ENCODE results near the gene SEPTIN8. TPM values are rescaled to one million over a fixed set of nuclear protein-coding genes. Genes with fewer than 3 reads are reported as not detected.
A peak's percentile ranks its signal among the peaks of the same experiment; 100 is the strongest.

SEPTIN8 gene
- total RNA-seq, 1 donor from 2014 or later: 27.2 TPM

DNA sequence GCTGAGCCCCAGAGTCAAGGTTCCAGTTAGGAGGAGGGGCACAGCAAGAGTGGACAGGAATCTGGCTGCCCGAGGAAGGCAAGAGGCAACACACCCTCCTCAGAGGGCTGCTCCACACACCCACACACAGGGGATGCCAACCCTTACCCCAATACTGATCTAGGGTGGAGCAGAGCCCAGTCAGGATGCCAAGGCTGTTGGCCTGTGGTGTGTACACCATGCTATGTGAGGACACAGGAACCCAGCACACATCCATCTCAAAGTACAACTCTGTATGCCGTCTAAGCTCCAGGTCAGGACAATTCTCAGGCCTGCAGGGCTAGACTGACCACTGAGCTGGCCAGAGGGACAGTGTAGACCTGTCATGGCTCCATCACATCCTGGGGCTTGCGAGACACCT is 2.6 kb downstream of the SEPTIN8 start:
- no peak for DNase-seq
- Histone ChIP-seq H3K9me3 (replicated peaks) (no peaks in the 10 kb centered on the region), H3K4me3 (no peak overlapping the region), H3K4me1 (peaks cover 82% of the 10 kb centered on the region), H3K27me3 (ENCODE audit: low read depth) (no peaks in the 10 kb centered on the region), H3K27ac (replicated peaks) (peak overlapping the region; percentile 90), H3K36me3 (no peaks in the 10 kb centered on the region)
- intact Hi-C loops (cut with micrococcal nuclease): no loop called here
- TF ChIP-seq, protein P1, sequence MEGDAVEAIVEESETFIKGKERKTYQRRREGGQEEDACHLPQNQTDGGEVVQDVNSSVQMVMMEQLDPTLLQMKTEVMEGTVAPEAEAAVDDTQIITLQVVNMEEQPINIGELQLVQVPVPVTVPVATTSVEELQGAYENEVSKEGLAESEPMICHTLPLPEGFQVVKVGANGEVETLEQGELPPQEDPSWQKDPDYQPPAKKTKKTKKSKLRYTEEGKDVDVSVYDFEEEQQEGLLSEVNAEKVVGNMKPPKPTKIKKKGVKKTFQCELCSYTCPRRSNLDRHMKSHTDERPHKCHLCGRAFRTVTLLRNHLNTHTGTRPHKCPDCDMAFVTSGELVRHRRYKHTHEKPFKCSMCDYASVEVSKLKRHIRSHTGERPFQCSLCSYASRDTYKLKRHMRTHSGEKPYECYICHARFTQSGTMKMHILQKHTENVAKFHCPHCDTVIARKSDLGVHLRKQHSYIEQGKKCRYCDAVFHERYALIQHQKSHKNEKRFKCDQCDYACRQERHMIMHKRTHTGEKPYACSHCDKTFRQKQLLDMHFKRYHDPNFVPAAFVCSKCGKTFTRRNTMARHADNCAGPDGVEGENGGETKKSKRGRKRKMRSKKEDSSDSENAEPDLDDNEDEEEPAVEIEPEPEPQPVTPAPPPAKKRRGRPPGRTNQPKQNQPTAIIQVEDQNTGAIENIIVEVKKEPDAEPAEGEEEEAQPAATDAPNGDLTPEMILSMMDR (IDR thresholded peaks at IDR 0.05; ENCODE audit: borderline replicate concordance): no peak

DNA sequence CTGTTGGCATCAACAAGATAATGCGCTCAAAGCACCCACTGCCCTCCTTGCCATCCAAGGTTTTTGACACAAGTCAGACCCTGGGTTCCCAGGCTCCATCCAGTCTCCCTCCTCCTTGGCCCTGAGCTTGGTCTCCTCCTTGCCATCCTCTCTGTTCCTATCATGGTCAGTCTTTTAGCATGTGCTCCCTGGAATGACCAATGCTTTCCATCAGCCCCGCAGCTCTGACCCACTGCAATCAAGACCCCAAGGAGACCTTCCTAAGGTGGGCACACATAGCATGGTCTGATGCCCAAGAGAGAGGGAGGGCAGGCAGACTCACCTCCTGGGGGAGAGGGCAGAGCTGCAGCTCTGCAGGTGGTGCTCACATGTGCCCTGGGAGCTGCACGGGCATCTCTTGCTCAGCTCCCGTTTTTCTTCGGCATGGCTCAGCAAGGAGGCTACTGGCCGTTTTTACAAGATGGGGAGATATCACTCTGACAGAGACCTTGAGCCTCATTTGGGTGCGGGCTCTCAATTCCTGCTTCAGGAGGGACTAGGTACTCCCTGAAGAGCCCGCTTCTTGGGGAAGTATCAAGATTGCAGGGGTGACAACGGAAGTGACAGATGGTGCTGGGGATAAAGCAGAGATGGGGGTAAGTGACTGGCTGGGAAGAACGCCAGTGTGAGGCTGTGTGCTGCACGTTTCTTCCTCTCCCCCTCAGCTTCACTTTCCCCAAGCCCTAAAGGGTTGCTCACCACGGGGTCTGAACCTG is 3.3 kb downstream of the SEPTIN8 start:
- H3K36me3 ChIP-seq: no peaks in the 10 kb centered on the region
- H3K4me3 ChIP-seq: no peak overlapping the region
- H3K27me3 ChIP-seq (ENCODE audit: low read depth): no peaks in the 10 kb centered on the region
- intact Hi-C loops (cut with micrococcal nuclease): no loop called here
- TF ChIP-seq, protein P1 (IDR thresholded peaks at IDR 0.05; ENCODE audit: borderline replicate concordance): no peak
- no peak for DNase-seq
- peaks cover 88% of the 10 kb centered on the region for H3K4me1 ChIP-seq
- no peaks in the 10 kb centered on the region for H3K9me3 ChIP-seq (replicated peaks)
- peak overlapping the region; percentile 90 for H3K27ac ChIP-seq (replicated peaks)

DNA sequence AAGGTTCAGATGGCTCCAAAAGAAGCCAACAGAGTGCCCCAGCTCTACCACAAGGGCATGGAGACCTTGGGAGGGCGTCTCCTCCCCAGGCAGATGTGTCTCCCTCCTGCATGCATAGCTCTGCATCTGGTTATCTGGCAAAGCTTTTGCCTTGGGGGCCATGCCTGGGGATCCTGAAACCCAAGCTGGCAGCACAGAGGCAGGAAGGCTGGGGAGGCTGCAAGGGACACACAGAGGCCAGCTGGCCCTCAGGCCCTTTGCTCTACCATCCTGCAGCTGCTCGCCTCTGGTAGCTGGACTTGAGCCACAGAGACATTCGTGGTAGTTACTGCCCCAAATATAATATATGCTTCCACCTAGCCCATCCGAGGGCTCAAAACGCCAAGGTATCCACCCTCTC is 3.9 kb downstream of the SEPTIN8 start:
- Histone ChIP-seq H3K4me1 (peaks cover 92% of the 10 kb centered on the region), H3K9me3 (replicated peaks) (no peaks in the 10 kb centered on the region), H3K36me3 (no peaks in the 10 kb centered on the region), H3K27ac (replicated peaks) (peak overlapping the region; percentile 90), H3K27me3 (ENCODE audit: low read depth) (no peaks in the 10 kb centered on the region), H3K4me3 (no peak overlapping the region)
- no peak for DNase-seq
- intact Hi-C loops (cut with micrococcal nuclease): no loop called here
- TF ChIP-seq, protein P1 (IDR thresholded peaks at IDR 0.05; ENCODE audit: borderline replicate concordance): no peak

DNA sequence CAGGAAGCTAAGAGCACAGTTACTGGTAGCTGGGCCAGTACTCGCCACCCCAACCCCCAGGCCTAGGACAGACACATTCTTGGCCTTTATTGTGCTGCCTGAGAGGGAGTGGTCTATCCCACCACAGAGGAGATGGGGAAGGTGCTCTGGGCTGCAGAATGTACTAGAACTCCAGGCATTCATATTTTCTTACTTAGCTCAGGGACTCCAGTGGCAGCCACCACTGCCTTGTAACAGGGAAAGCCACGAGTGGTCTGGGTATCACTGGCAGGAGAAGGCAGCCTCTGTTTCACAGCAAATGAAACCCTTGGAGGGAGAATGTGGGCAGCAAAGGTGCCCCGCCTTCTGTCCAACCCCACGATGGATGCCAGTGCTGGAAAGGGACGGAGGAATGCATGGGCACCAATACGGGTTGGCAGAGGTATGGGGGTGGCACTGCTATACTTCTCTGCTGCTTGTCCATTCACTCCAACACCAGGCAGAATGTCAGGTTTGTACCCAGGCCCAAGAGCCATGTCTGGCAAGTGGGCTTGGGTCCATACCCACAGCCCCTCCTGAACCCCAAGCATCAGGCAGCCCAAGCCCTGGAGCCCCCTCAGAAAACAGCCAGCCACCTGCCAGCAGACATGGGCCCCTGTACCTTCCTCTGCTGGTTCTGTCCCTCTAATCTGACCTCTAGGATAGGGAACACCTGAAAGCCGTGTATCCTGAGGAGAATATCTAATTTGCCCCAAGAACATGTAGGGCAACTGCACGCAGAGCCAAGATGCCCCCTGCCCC is 4.6 kb downstream of the SEPTIN8 start:
- H3K4me3 ChIP-seq: peak overlapping the region; percentile 11
- intact Hi-C loops (cut with micrococcal nuclease): no loop called here
- no peaks in the 10 kb centered on the region for H3K9me3 ChIP-seq (replicated peaks)
- TF ChIP-seq, protein P1 (IDR thresholded peaks at IDR 0.05; ENCODE audit: borderline replicate concordance): no peak
- no peak for DNase-seq
- no peaks in the 10 kb centered on the region for H3K27me3 ChIP-seq (ENCODE audit: low read depth)
- peaks cover 92% of the 10 kb centered on the region for H3K4me1 ChIP-seq
- no peaks in the 10 kb centered on the region for H3K36me3 ChIP-seq
- peak overlapping the region; percentile 90 for H3K27ac ChIP-seq (replicated peaks)

DNA sequence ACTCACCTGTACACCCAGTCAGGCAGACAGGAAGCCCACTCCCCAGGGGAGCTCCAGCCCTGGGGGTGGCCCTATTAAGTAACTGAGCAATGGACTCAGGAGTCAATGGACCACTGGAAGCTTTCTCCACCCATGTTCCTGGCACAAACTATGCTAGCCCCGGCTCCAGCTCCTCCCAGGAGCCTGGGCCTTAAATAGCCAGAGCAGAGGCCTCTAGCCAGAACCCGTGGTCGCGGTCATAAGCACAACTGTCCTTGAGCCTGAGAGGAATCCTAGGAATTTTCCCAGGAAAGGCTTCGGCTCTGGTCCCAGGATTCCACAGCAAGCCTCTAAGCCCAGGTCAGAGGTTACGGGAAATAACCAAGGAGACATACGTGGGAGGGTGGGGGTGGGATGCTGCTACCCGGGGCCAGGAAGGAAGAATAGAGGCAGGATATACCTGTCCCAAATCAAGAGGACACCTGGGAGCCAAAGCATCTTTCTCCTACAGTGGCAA is 5.5 kb downstream of the SEPTIN8 start:
- TF ChIP-seq, protein P1 (IDR thresholded peaks at IDR 0.05; ENCODE audit: borderline replicate concordance): no peak
- H3K4me3 ChIP-seq: peak overlapping the region; percentile 21
- no peaks in the 10 kb centered on the region for H3K27me3 ChIP-seq (ENCODE audit: low read depth)
- H3K27ac ChIP-seq (replicated peaks): peak overlapping the region; percentile 90
- peaks cover 96% of the 10 kb centered on the region for H3K4me1 ChIP-seq
- intact Hi-C loops (cut with micrococcal nuclease): no loop called here
- no peaks in the 10 kb centered on the region for H3K36me3 ChIP-seq
- DNase-seq: peak; percentile 60
- H3K9me3 ChIP-seq (replicated peaks): no peaks in the 10 kb centered on the region
